Activated B cell treated with CpG ODN at 0.5 μM for 24 hours (primary cell): ENCODE measurements around the gene KLHL3. TPM values are rescaled to one million over a fixed set of nuclear protein-coding genes. Genes with fewer than 3 reads are reported as not detected.

Experiments used
- ATAC-seq: fragments of 200-7000 bp; cut with Tn5 transposase; one replicate; pipeline ENCODE4 v1.10.0; 2021; ENCODE audit warnings: low read depth, mild to moderate bottlenecking, moderate library complexity
- CTCF ChIA-PET: fragments of 350-600 bp; sonication (Branson Sonifier 250); formaldehyde crosslinking; loops from one replicate; lab custom pipeline; 2021; ENCODE audit warnings: antibody characterized with exemption; lab: Charles Lee
- POLR2A ChIA-PET: fragments of 350-600 bp; sonication (Branson Sonifier 250); formaldehyde crosslinking; loops from one replicate; lab custom pipeline; 2021; ENCODE audit warnings: antibody characterized with exemption; lab: Charles Lee
- DNase-seq: peaks from one replicate; pipeline ENCODE4 v3.0.0; 2022
- H3K27ac Mint-ChIP-seq: one replicate; pipeline ENCODE4 v1.8.0; 2020; ENCODE audit warnings: mixed read lengths
- H3K27me3 Mint-ChIP-seq: one replicate; pipeline ENCODE4 v1.8.0; 2021; ENCODE audit warnings: mixed read lengths
- H3K36me3 Mint-ChIP-seq: one replicate; pipeline ENCODE4 v1.8.0; 2021; ENCODE audit warnings: low read depth, mixed read lengths
- H3K4me1 Mint-ChIP-seq: one replicate; pipeline ENCODE4 v1.8.0; 2021; ENCODE audit warnings: mixed read lengths
- H3K4me3 Mint-ChIP-seq: one replicate; pipeline ENCODE4 v1.8.0; 2020; ENCODE audit warnings: mild to moderate bottlenecking, mixed read lengths
- H3K9me3 Mint-ChIP-seq: one replicate; pipeline ENCODE4 v1.8.0; 2020; ENCODE audit warnings: mixed read lengths
- intact Hi-C: fragments of 100-400 bp; cut with micrococcal nuclease; formaldehyde crosslinking; loops from one replicate; pipeline ENCODE4 v1.15.1; 2024
- total RNA-seq: library from RNA; stranded (reverse); gene quantifications from 2 replicates; pipeline ENCODE4 v1.2.3, GENCODE V29; 2022
- TF ChIP-seq, protein P1 (sequence below): fragments of 200-600 bp; IDR thresholded peaks from one replicate; pipeline ENCODE4 v1.8.0; 2022; ENCODE audit warnings: antibody characterized with exemption, mild to moderate bottlenecking

The KLHL3 gene
- total RNA-seq, 1 donor from 2014 or later: 5.9 TPM

DNA sequence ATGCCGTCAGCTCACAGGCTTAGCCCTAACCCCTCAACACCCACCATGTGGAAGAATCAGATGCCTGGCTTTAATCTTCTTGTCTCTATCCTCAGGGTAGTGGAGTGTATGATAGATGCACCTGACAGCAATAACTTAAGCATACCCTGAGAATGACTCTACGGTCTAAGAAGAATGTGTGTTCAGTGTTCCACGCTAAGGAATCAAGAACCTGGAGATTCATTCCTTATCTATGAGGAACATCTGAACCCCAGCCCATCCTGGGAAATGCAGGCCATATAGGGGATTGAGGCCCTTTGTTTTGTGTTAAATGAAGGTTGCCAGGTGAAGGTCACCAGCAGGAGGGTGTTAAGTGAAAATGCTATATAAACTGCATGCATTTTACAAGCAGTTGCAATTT is 63.0 kb downstream of the KLHL3 start:
- Mint-ChIP-seq H3K9me3 (no peaks in the 10 kb centered on the region), H3K27ac (no peak overlapping the region), H3K27me3 (no peaks in the 10 kb centered on the region), H3K4me3 (no peak overlapping the region), H3K36me3 (peaks cover 3% of the 10 kb centered on the region), H3K4me1 (no peaks in the 10 kb centered on the region)
- POLR2A ChIA-PET: no interaction called here
- no peak for ATAC-seq
- TF ChIP-seq, protein P1, sequence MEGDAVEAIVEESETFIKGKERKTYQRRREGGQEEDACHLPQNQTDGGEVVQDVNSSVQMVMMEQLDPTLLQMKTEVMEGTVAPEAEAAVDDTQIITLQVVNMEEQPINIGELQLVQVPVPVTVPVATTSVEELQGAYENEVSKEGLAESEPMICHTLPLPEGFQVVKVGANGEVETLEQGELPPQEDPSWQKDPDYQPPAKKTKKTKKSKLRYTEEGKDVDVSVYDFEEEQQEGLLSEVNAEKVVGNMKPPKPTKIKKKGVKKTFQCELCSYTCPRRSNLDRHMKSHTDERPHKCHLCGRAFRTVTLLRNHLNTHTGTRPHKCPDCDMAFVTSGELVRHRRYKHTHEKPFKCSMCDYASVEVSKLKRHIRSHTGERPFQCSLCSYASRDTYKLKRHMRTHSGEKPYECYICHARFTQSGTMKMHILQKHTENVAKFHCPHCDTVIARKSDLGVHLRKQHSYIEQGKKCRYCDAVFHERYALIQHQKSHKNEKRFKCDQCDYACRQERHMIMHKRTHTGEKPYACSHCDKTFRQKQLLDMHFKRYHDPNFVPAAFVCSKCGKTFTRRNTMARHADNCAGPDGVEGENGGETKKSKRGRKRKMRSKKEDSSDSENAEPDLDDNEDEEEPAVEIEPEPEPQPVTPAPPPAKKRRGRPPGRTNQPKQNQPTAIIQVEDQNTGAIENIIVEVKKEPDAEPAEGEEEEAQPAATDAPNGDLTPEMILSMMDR: no peak
- CTCF ChIA-PET: interaction anchor here (1.4 kb wide), 1 partner anchor 14 kb away, joined by 3 read pairs; no protein-coding TSS in a partner anchor
- intact Hi-C loops: no loop called here
- DNase-seq: no peak

- Mint-ChIP-seq H3K4me1 (no peaks in the 10 kb centered on the region), H3K9me3 (no peaks in the 10 kb centered on the region), H3K27ac (no peak overlapping the region), H3K4me3 (no peak overlapping the region), H3K27me3 (no peaks in the 10 kb centered on the region), H3K36me3 (no peaks in the 10 kb centered on the region)
- ChIA-PET CTCF (interaction anchor here (1.1 to 1.4 kb wide), 2 partner anchors 13 to 70 kb away, joined by 3 read pairs; no protein-coding TSS in a partner anchor), POLR2A (no interaction called here)
- ATAC-seq (no peak), DNase-seq (no peak)
- intact Hi-C loops: no loop called here
- TF ChIP-seq, protein P1: no peak
These were observed 63.9 kb downstream of the KLHL3 start for GRCh38 chr5:137672001-137672400.

GRCh38 chr5:137669811-137670210 is 66.1 kb downstream of the KLHL3 start:
- ChIA-PET POLR2A (no interaction called here), CTCF (interaction anchor here (0.8 to 1.3 kb wide), 2 partner anchors 9 to 11 kb away, joined by 3 to 5 read pairs; no protein-coding TSS in a partner anchor)
- Mint-ChIP-seq H3K9me3 (no peaks in the 10 kb centered on the region), H3K36me3 (no peaks in the 10 kb centered on the region), H3K4me3 (no peak overlapping the region), H3K27me3 (no peaks in the 10 kb centered on the region), H3K27ac (no peak overlapping the region), H3K4me1 (peaks cover 9% of the 10 kb centered on the region)
- ATAC-seq (no peak), DNase-seq (no peak)
- intact Hi-C loops: no loop called here
- TF ChIP-seq, protein P1: no peak

DNA sequence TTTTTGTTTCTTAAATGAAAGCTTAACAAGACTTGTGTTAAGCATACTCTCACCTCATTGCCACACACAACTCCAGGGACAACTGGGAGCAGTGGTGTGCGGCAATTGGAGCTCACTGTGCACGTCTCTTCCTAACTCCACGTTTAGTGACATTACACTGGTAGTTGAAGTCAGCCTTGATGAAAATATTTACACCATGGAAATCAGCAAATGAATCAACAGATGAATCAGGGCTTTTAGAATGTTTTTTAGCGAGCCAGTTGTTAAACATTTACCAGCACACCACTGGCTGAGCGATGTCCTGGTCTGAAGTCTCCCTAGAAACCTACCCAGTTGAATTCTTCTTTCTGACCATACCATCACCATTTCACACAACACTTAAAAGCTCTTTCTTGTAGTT is 67.3 kb downstream of the KLHL3 start:
- ChIA-PET POLR2A (no interaction called here), CTCF (interaction anchor here (1.3 kb wide), 1 partner anchor 8 kb away, joined by 5 read pairs; no protein-coding TSS in a partner anchor)
- no peak for DNase-seq
- Mint-ChIP-seq H3K4me3 (no peak overlapping the region), H3K9me3 (no peaks in the 10 kb centered on the region), H3K27me3 (no peaks in the 10 kb centered on the region), H3K27ac (no peak overlapping the region), H3K36me3 (no peaks in the 10 kb centered on the region), H3K4me1 (peaks cover 9% of the 10 kb centered on the region)
- TF ChIP-seq, protein P1: no peak
- no peak for ATAC-seq
- intact Hi-C loops: no loop called here

GRCh38 chr5:137667341-137667740 is 68.5 kb downstream of the KLHL3 start:
- H3K4me1 Mint-ChIP-seq: peaks cover 9% of the 10 kb centered on the region
- DNase-seq (no peak), ATAC-seq (no peak)
- H3K4me3 Mint-ChIP-seq: no peak overlapping the region
- no peaks in the 10 kb centered on the region for H3K36me3 Mint-ChIP-seq
- H3K27ac Mint-ChIP-seq: no peak overlapping the region
- POLR2A ChIA-PET: interaction anchor here (1.5 kb wide), 1 partner anchor 86 kb away, joined by 6 read pairs; no protein-coding TSS in a partner anchor
- TF ChIP-seq, protein P1: no peak
- H3K9me3 Mint-ChIP-seq: no peaks in the 10 kb centered on the region
- CTCF ChIA-PET: interaction anchor here (1.4 kb wide), 1 partner anchor 68 kb away, joined by 3 read pairs; the partner anchor contains the start of gene KLHL3
- H3K27me3 Mint-ChIP-seq: no peaks in the 10 kb centered on the region
- intact Hi-C loops: no loop called here
